Measurements from ENCODE around the gene EPB41L1.
A peak's percentile ranks its signal among the peaks of the same experiment; 100 is the strongest.

DNA sequence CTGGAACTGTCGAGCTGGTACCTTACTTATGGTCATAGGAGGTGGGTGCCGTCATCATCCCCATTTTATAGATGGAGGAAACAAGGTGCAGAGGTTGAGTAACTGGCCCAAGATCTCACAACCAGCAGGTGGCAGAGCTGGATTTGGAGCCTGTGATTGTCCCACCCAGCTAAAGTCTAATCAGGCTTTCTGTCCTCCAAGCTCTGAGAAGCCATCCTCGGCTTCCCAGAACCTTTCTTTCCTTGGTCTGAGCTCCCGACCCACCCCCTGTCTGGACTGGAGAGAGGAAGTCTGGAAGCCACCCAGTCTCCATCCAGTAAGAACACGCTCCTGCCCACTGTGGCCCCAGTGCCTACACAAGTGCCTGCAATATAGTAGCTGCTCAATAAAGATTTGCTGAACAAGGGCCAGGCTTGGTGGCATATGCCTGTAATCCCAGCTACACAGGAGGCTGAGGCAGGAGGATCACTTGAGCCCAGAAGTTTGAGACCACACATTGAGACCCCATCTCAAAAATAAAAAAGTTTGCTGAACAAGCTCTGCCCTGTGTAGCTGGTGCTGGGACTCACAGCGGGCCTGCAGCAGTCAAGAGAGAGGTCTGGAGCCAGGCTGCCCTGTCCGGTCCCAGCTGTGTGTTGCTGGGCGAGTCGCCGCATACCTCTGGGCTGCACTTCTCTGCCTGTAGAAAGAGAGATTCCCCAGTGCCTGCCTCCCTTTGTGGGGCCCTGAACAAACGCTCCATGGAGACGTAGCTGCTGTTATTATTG lies 119.1 kb downstream of the EPB41L1 start:
- TF ChIP-seq CTCF (IDR thresholded peaks at IDR 0.05; ENCODE audit: borderline replicate concordance, extremely low read depth, low read length, poor library complexity, severe bottlenecking) (peak; percentile 54), EZH2 (IDR thresholded peaks at IDR 0.05; ENCODE audit: borderline replicate concordance, low read depth, low read length, severe bottlenecking) (no peak)

Data from DND-41 (cell line).